A549 (cell line): Measurements from ENCODE around the gene PKD2.

ENCODE experiments used
- BHLHE40 ChIP-seq: IDR thresholded peaks from 2 replicates; pipeline ENCODE4 v1.6.1; 2012; ENCODE audit warnings: low read depth, low read length, inconsistent platforms
- CBX8 ChIP-seq: fragments of 200-600 bp; sonication (generic); IDR thresholded peaks from 2 replicates; pipeline ENCODE4 v1.6.1; 2016
- CHD2 ChIP-seq: fragments of 150-350 bp; IDR thresholded peaks from 2 replicates; pipeline ENCODE4 v1.6.1; 2014; ENCODE audit warnings: low read length; ENCODE audit not compliant: partially characterized antibody
- CTCF ChIP-seq: fragments of >200 bp; sonication (Bioruptor Twin); formaldehyde crosslinking; IDR thresholded peaks from 3 replicates; pipeline ENCODE4 v1.5.1; 2016
- ESRRA ChIP-seq: fragments of 150-350 bp; IDR thresholded peaks from 2 replicates; pipeline ENCODE4 v1.6.1; 2014; ENCODE audit warnings: mild to moderate bottlenecking, low read length, borderline replicate concordance
- FOSL2 ChIP-seq, 2 experiments: fragments of 450-650 bp in 1 of 2; fragments of >200 bp in 1 of 2; sonication (Bioruptor Twin) in 1 of 2; formaldehyde crosslinking; IDR thresholded peaks; 2 replicates each; pipeline versions ENCODE4 v1.5.0 to v1.6.1; 2016 to 2020; ENCODE audit warnings: mild to moderate bottlenecking in 1 of 2, moderate library complexity in 1 of 2
- HDAC2 ChIP-seq: fragments of 200-600 bp; sonication (generic); IDR thresholded peaks from 2 replicates; pipeline ENCODE4 v1.6.1; 2016
- NR3C1 ChIP-seq: fragments of >200 bp; sonication (Bioruptor Twin); formaldehyde crosslinking; IDR thresholded peaks from 3 replicates; pipeline ENCODE4 v1.6.1; 2017
- POLR2A ChIP-seq: IDR thresholded peaks from 2 replicates; pipeline ENCODE4 v1.6.1; 2012; ENCODE audit warnings: mild to moderate bottlenecking, low read length
- SMC3 ChIP-seq: fragments of >200 bp; sonication (Bioruptor Twin); formaldehyde crosslinking; IDR thresholded peaks from 3 replicates; pipeline ENCODE4 v1.6.1; 2018; ENCODE audit warnings: inconsistent platforms
- ZFP36 ChIP-seq: fragments of 450-650 bp; IDR thresholded peaks from 2 replicates; pipeline ENCODE4 v1.6.1; 2014; ENCODE audit warnings: borderline replicate concordance; ENCODE audit not compliant: partially characterized antibody
- ZNF302 ChIP-seq: fragments of 250-450 bp; sonication (Bioruptor Pico); IDR thresholded peaks from 2 replicates; pipeline ENCODE4 v1.9.0; 2021; ENCODE audit warnings: inconsistent platforms, mild to moderate bottlenecking, moderate library complexity
- TF ChIP-seq, protein P1 (sequence below): fragments of 200-600 bp; sonication (generic); IDR thresholded peaks from 2 replicates; pipeline ENCODE4 v1.6.1; 2016; ENCODE audit warnings: antibody characterized with exemption, mild to moderate bottlenecking, moderate library complexity
- TF ChIP-seq, protein P2 (sequence below): fragments of 250-450 bp; sonication (Bioruptor Pico); IDR thresholded peaks from 2 replicates; pipeline ENCODE4 v1.5.0; 2021; ENCODE audit warnings: mild to moderate bottlenecking, moderate library complexity, borderline replicate concordance

GRCh38 chr4:88087004-88087403, 79.6 kb downstream of the PKD2 start:
- TF ChIP-seq ESRRA, result no peak
- TF ChIP-seq CTCF, result no peak
- TF ChIP-seq CBX8, result no peak
- no peak for TF ChIP-seq SMC3
- TF ChIP-seq NR3C1, result no peak
- TF ChIP-seq, protein P1, sequence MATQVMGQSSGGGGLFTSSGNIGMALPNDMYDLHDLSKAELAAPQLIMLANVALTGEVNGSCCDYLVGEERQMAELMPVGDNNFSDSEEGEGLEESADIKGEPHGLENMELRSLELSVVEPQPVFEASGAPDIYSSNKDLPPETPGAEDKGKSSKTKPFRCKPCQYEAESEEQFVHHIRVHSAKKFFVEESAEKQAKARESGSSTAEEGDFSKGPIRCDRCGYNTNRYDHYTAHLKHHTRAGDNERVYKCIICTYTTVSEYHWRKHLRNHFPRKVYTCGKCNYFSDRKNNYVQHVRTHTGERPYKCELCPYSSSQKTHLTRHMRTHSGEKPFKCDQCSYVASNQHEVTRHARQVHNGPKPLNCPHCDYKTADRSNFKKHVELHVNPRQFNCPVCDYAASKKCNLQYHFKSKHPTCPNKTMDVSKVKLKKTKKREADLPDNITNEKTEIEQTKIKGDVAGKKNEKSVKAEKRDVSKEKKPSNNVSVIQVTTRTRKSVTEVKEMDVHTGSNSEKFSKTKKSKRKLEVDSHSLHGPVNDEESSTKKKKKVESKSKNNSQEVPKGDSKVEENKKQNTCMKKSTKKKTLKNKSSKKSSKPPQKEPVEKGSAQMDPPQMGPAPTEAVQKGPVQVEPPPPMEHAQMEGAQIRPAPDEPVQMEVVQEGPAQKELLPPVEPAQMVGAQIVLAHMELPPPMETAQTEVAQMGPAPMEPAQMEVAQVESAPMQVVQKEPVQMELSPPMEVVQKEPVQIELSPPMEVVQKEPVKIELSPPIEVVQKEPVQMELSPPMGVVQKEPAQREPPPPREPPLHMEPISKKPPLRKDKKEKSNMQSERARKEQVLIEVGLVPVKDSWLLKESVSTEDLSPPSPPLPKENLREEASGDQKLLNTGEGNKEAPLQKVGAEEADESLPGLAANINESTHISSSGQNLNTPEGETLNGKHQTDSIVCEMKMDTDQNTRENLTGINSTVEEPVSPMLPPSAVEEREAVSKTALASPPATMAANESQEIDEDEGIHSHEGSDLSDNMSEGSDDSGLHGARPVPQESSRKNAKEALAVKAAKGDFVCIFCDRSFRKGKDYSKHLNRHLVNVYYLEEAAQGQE, result no peak
- no peak for TF ChIP-seq FOSL2 (IDR thresholded peaks at IDR 0.05)
- TF ChIP-seq FOSL2 (CRISPR knock-in tag; IDR thresholded peaks at IDR 0.05), result no peak
- TF ChIP-seq HDAC2, result no peak
- no peak for TF ChIP-seq POLR2A
- TF ChIP-seq CHD2, result no peak
- TF ChIP-seq ZFP36, result no peak
- TF ChIP-seq, protein P2, sequence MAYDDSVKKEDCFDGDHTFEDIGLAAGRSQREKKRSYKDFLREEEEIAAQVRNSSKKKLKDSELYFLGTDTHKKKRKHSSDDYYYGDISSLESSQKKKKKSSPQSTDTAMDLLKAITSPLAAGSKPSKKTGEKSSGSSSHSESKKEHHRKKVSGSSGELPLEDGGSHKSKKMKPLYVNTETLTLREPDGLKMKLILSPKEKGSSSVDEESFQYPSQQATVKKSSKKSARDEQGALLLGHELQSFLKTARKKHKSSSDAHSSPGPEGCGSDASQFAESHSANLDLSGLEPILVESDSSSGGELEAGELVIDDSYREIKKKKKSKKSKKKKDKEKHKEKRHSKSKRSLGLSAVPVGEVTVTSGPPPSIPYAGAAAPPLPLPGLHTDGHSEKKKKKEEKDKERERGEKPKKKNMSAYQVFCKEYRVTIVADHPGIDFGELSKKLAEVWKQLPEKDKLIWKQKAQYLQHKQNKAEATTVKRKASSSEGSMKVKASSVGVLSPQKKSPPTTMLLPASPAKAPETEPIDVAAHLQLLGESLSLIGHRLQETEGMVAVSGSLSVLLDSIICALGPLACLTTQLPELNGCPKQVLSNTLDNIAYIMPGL (CRISPR knock-in tag), result no peak
- no peak for TF ChIP-seq BHLHE40
- no peak for TF ChIP-seq ZNF302
